Measurements from ENCODE around the gene CLDN8. TPM values are rescaled to one million over a fixed set of nuclear protein-coding genes. Genes with fewer than 3 reads are reported as not detected.

Gene CLDN8
- total and polyA plus RNA-seq, 9 of the 15 experiments (the other 6 are each of a cell fraction or from before 2014, with no cell fraction given), result not detected

DNA sequence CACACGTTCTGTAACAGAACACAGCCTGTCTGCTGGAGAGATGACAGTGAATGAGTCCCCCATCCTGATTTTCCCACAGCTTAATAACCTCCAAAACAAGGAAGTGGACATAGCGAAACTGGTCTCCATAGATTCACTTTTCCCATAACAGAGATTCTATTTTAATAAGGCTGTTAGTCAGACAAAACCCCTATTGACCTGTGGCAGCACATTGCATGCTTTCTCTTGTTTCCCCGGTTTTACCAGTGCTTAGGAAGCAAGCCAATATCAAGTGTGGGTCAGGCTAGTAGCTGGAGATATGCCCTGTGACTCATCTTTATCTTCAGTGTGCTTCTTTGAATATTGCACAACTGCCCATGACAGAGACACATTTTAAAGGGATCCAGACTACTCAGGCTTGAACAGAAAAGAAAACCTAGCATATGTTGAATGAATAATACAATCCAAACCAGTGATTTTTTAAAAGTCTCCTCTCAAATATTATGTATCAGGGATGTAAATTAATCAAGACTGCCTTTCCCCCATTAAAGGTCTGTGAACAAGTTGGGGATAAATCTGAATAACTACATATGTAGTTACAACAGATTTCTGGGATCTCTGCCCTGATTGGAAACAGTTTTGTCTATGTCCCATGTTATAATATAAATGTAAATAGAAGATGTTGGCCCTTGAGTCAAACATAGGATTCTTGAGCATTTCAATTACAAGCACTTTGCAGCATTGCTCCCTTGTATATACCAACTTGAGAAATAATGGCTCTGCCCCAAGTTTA lies 11.9 kb upstream of the CLDN8 start (continued):
- TF ChIP-seq, protein P1, sequence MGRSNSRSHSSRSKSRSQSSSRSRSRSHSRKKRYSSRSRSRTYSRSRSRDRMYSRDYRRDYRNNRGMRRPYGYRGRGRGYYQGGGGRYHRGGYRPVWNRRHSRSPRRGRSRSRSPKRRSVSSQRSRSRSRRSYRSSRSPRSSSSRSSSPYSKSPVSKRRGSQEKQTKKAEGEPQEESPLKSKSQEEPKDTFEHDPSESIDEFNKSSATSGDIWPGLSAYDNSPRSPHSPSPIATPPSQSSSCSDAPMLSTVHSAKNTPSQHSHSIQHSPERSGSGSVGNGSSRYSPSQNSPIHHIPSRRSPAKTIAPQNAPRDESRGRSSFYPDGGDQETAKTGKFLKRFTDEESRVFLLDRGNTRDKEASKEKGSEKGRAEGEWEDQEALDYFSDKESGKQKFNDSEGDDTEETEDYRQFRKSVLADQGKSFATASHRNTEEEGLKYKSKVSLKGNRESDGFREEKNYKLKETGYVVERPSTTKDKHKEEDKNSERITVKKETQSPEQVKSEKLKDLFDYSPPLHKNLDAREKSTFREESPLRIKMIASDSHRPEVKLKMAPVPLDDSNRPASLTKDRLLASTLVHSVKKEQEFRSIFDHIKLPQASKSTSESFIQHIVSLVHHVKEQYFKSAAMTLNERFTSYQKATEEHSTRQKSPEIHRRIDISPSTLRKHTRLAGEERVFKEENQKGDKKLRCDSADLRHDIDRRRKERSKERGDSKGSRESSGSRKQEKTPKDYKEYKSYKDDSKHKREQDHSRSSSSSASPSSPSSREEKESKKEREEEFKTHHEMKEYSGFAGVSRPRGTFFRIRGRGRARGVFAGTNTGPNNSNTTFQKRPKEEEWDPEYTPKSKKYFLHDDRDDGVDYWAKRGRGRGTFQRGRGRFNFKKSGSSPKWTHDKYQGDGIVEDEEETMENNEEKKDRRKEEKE (IDR thresholded peaks at IDR 0.05; ENCODE audit: borderline replicate concordance in 1 of 2, control insufficient read depth in 1 of 2, low read depth in 2 of 2, low read length in 1 of 2), result no peak
- TF ChIP-seq ZNF444 (CRISPR knock-in tag; IDR thresholded peaks at IDR 0.05) (no peak), HOXB6 (CRISPR knock-in tag; IDR thresholded peaks at IDR 0.05; ENCODE audit: borderline replicate concordance) (no peak), TCF7 (IDR thresholded peaks at IDR 0.05; ENCODE audit: borderline replicate concordance) (no peak), STAT5B (CRISPR knock-in tag; IDR thresholded peaks at IDR 0.05) (no peak), ZEB2 (IDR thresholded peaks at IDR 0.05) (no peak), RBBP5 (IDR thresholded peaks at IDR 0.05; ENCODE audit: borderline replicate concordance, insufficient read depth, low read length, poor library complexity, severe bottlenecking) (no peak), JUN (IDR thresholded peaks at IDR 0.05; ENCODE audit: borderline replicate concordance, low read depth, low read length) (peak; percentile 84), JUN (CRISPR knock-in tag; IDR thresholded peaks at IDR 0.05; ENCODE audit: borderline replicate concordance) (no peak), SRF (CRISPR knock-in tag; IDR thresholded peaks at IDR 0.05) (no peak), KLF13 (tag; IDR thresholded peaks at IDR 0.05; ENCODE audit: borderline replicate concordance, low read depth) (no peak), HDAC2 (IDR thresholded peaks at IDR 0.05) (peak; percentile 34; the same call in 1 of the 2 replicates), ETV5 (CRISPR knock-in tag; IDR thresholded peaks at IDR 0.05; ENCODE audit: low read depth) (no peak)
- TF ChIP-seq, protein P2, sequence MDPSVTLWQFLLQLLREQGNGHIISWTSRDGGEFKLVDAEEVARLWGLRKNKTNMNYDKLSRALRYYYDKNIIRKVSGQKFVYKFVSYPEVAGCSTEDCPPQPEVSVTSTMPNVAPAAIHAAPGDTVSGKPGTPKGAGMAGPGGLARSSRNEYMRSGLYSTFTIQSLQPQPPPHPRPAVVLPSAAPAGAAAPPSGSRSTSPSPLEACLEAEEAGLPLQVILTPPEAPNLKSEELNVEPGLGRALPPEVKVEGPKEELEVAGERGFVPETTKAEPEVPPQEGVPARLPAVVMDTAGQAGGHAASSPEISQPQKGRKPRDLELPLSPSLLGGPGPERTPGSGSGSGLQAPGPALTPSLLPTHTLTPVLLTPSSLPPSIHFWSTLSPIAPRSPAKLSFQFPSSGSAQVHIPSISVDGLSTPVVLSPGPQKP (CRISPR knock-in tag; IDR thresholded peaks at IDR 0.05), result no peak
- TF ChIP-seq, protein P3, sequence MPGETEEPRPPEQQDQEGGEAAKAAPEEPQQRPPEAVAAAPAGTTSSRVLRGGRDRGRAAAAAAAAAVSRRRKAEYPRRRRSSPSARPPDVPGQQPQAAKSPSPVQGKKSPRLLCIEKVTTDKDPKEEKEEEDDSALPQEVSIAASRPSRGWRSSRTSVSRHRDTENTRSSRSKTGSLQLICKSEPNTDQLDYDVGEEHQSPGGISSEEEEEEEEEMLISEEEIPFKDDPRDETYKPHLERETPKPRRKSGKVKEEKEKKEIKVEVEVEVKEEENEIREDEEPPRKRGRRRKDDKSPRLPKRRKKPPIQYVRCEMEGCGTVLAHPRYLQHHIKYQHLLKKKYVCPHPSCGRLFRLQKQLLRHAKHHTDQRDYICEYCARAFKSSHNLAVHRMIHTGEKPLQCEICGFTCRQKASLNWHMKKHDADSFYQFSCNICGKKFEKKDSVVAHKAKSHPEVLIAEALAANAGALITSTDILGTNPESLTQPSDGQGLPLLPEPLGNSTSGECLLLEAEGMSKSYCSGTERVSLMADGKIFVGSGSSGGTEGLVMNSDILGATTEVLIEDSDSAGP (CRISPR knock-in tag; IDR thresholded peaks at IDR 0.05), result no peak
- TF ChIP-seq, protein P4, sequence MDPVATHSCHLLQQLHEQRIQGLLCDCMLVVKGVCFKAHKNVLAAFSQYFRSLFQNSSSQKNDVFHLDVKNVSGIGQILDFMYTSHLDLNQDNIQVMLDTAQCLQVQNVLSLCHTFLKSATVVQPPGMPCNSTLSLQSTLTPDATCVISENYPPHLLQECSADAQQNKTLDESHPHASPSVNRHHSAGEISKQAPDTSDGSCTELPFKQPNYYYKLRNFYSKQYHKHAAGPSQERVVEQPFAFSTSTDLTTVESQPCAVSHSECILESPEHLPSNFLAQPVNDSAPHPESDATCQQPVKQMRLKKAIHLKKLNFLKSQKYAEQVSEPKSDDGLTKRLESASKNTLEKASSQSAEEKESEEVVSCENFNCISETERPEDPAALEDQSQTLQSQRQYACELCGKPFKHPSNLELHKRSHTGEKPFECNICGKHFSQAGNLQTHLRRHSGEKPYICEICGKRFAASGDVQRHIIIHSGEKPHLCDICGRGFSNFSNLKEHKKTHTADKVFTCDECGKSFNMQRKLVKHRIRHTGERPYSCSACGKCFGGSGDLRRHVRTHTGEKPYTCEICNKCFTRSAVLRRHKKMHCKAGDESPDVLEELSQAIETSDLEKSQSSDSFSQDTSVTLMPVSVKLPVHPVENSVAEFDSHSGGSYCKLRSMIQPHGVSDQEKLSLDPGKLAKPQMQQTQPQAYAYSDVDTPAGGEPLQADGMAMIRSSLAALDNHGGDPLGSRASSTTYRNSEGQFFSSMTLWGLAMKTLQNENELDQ (CRISPR knock-in tag; IDR thresholded peaks at IDR 0.05; ENCODE audit: borderline replicate concordance), result no peak
- TF ChIP-seq, protein P5, sequence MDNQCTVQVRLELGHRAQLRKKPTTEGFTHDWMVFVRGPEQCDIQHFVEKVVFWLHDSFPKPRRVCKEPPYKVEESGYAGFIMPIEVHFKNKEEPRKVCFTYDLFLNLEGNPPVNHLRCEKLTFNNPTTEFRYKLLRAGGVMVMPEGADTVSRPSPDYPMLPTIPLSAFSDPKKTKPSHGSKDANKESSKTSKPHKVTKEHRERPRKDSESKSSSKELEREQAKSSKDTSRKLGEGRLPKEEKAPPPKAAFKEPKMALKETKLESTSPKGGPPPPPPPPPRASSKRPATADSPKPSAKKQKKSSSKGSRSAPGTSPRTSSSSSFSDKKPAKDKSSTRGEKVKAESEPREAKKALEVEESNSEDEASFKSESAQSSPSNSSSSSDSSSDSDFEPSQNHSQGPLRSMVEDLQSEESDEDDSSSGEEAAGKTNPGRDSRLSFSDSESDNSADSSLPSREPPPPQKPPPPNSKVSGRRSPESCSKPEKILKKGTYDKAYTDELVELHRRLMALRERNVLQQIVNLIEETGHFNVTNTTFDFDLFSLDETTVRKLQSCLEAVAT (IDR thresholded peaks at IDR 0.05), result no peak
